Activated CD4-positive, alpha-beta memory T cell treated with anti-CD3 and anti-CD28 coated beads, Interleukin-2, amount 10 ng/mL, durations not matched to agents 7 days and 5 days (primary cell): Measurements from ENCODE around the gene VPS13C. TPM values are rescaled to one million over a fixed set of nuclear protein-coding genes. Genes with fewer than 3 reads are reported as not detected.

ENCODE experiments used
- CTCF ChIA-PET: fragments of 350-600 bp; sonication (Branson Sonifier 250); formaldehyde crosslinking; loops from one replicate; lab custom pipeline; 2021; ENCODE audit warnings: antibody characterized with exemption, inconsistent platforms; lab: Charles Lee
- POLR2A ChIA-PET: fragments of 350-600 bp; sonication (Branson Sonifier 250); formaldehyde crosslinking; loops from one replicate; lab custom pipeline; 2021; ENCODE audit warnings: antibody characterized with exemption; lab: Charles Lee
- DNase-seq: peaks from one replicate; pipeline ENCODE4 v3.0.0-alpha.2; 2020
- H3K27ac Mint-ChIP-seq: one replicate; pipeline ENCODE4 v1.8.0; 2021; ENCODE audit warnings: mild to moderate bottlenecking, mixed read lengths
- H3K27me3 Mint-ChIP-seq: one replicate; pipeline ENCODE4 v1.8.0; 2021; ENCODE audit warnings: mixed read lengths
- H3K36me3 Mint-ChIP-seq: one replicate; pipeline ENCODE4 v1.8.0; 2021; ENCODE audit warnings: low read depth, mixed read lengths
- H3K4me1 Mint-ChIP-seq: one replicate; pipeline ENCODE4 v1.8.0; 2021; ENCODE audit warnings: mixed read lengths
- H3K4me3 Mint-ChIP-seq: one replicate; pipeline ENCODE4 v1.8.0; 2021; ENCODE audit warnings: mild to moderate bottlenecking, mixed read lengths
- H3K9me3 Mint-ChIP-seq: one replicate; pipeline ENCODE4 v1.8.0; 2021; ENCODE audit warnings: mixed read lengths
- total RNA-seq, 2 experiments: library from RNA; stranded (reverse); gene quantifications; one replicate each; pipeline ENCODE4 v1.2.3, GENCODE V29; 2021

Gene VPS13C
- total RNA-seq, 2 experiments from 2014 or later: 63.6 to 76.7 TPM

DNA sequence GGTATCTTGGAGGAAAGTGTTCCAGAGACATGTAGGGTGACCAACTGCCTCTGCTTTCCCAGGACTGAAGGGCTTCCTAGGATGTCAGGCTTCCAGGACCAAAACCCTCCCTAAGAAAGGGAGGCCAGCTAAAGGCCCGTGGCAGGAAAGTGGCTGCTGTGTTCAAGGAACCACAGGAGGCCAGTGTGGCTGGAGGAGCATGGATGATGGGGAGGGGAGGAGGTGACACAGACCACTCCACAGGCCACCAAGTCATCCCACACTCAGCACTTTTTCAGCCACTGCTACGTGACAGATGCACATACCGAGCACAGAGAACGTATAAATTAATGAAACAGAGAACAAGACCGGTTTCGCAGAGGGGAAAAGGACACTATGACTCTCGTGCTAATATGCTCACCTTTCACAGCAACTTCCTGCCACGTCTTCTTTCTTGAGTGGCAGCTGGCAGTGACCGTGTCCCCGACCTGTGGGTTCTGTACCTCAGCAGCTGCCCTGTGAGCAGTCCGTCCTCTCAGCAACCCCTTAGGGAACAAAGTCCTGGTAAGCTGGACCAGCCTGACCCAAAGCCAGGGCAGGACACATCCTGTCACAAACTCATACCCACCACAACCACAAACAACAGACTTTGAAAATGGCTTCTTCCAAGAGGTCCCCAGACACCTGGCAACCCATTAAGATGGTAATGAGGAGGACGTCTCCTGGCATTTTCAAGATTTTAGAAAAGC, 244.7 kb downstream of the VPS13C start:
- CTCF ChIA-PET: interaction anchor here (0.7 kb wide), 1 partner anchor 18 kb away, joined by 3 read pairs; no protein-coding TSS in a partner anchor
- POLR2A ChIA-PET: no interaction called here

DNA sequence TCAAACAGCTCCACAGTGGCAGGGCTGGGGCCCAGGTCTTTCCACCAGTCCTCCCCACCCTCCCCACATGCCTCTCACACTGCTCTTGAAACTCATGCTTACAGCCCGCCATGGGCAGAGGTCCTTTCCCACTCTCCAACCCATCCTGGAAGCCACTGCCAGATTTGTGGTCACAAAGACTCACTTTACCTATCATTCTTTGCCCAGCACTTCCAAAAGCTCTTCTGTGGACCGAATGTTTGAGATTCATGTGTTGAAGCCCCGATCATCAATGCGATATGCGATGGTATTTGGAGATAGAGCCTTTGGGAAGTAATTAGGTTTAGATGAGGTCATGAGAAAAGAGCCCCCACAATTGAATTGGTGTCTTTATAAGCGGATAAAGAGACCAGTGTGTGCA, 247.8 kb downstream of the VPS13C start:
- Mint-ChIP-seq H3K4me1 (no peaks in the 10 kb centered on the region), H3K9me3 (no peaks in the 10 kb centered on the region), H3K36me3 (no peaks in the 10 kb centered on the region), H3K27me3 (peaks cover 4% of the 10 kb centered on the region), H3K27ac (no peak overlapping the region), H3K4me3 (no peak overlapping the region)
- no peak for DNase-seq
- CTCF ChIA-PET: no interaction called here
- POLR2A ChIA-PET: no interaction called here

More for the DNA sequence above, 244.7 kb downstream of the VPS13C start:
- Mint-ChIP-seq H3K4me1 (no peaks in the 10 kb centered on the region), H3K9me3 (no peaks in the 10 kb centered on the region), H3K27me3 (peaks cover 4% of the 10 kb centered on the region), H3K27ac (no peak overlapping the region), H3K4me3 (no peak overlapping the region), H3K36me3 (no peaks in the 10 kb centered on the region)
- DNase-seq: no peak

DNA sequence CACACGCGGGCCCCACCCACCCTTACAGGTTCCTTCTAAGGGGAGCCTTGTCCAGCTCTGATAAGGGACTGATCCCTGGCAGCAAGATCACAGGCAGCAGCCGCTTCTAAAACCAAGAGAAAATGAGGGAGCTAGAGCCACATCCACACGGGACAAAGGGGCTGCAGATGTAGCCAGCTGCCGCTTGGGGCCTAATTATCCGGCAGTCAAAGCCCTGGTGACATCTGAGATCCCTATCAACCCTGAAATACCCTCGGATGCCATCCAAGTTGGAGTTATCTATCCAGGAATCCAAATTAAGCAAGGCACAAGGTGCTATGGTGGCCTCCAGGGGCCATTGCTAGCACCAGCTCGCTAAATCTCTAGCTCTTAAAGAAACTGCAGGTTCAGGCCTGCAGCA, 248.3 kb downstream of the VPS13C start:
- POLR2A ChIA-PET: no interaction called here
- Mint-ChIP-seq H3K27me3 (peaks cover 7% of the 10 kb centered on the region), H3K36me3 (no peaks in the 10 kb centered on the region), H3K27ac (no peak overlapping the region), H3K4me1 (no peaks in the 10 kb centered on the region), H3K9me3 (no peaks in the 10 kb centered on the region), H3K4me3 (no peak overlapping the region)
- CTCF ChIA-PET: no interaction called here
- no peak for DNase-seq

DNA sequence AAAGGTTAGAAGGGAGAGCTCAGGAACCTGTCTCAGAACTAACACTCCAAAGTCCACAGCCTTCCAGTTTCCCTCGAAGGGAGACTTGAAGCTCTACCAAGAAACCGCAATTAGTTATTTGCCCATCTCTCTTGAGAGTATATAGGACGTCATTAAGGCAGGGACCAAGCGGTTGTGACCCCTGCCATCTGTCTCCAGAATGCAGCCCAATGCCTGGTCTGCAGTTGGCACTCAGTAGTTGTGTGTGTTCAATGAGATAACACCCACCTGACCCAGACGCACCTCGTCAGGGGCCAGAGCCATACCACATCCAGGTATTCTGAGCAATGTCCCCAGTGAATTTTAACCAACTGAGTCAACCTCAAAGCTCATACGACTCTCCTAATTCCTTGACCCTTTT, 251.0 kb downstream of the VPS13C start:
- no peaks in the 10 kb centered on the region for H3K36me3 Mint-ChIP-seq
- no peak overlapping the region for H3K27ac Mint-ChIP-seq
- POLR2A ChIA-PET: no interaction called here
- peaks cover 8% of the 10 kb centered on the region for H3K27me3 Mint-ChIP-seq
- DNase-seq: no peak
- CTCF ChIA-PET: no interaction called here
- no peak overlapping the region for H3K4me3 Mint-ChIP-seq
- H3K4me1 Mint-ChIP-seq: no peaks in the 10 kb centered on the region
- H3K9me3 Mint-ChIP-seq: no peaks in the 10 kb centered on the region

DNA sequence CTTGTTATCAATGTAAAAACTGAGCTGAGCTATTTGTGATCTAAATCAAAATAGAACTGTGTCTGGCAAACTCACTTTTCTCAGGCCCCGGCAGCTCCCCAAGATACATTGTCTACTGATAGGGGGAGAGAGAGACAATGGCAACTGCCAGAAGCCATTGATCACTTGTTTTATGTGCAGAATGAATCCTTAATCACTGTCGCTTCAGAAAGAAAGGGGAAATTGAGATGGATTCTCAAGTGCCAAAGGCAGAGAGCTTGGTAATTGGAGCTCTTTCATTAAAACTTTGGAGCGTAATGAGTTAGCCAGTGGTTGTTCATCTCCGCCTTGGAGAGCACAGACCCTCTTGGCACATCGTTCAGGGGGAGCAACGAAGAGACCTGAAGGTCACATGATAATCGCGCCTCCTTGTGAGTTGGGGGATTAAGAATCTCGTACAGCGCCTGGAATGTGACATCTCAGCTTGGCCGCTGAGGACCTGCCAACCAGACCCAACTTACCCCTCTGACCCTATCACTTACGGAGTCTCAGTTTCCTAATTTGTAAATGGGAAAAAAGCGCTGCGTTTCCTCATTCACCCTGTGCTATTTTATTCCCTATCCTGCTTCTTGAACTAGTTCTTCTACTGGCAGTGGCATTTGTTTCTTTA, 252.8 kb downstream of the VPS13C start:
- POLR2A ChIA-PET: no interaction called here
- Mint-ChIP-seq H3K36me3 (no peaks in the 10 kb centered on the region), H3K4me1 (no peaks in the 10 kb centered on the region), H3K27me3 (peaks cover 7% of the 10 kb centered on the region), H3K9me3 (no peaks in the 10 kb centered on the region), H3K27ac (no peak overlapping the region), H3K4me3 (no peak overlapping the region)
- DNase-seq: no peak
- CTCF ChIA-PET: interaction anchor here (1.0 kb wide), 1 partner anchor 28 kb away, joined by 3 read pairs; no protein-coding TSS in a partner anchor

Other genes with a start within 250 kb of the VPS13C start
- gene C2CD4A, start 6.5 kb upstream of the VPS13C start, total RNA-seq: under 1 TPM; 0.23 to 0.40 TPM
- gene C2CD4B, start 104.8 kb upstream of the VPS13C start, total RNA-seq: under 1 TPM; 0.23 to 0.40 TPM